Hepatocyte (in vitro differentiated cells): ENCODE results near the gene COL4A1. TPM values are rescaled to one million over a fixed set of nuclear protein-coding genes. Genes with fewer than 3 reads are reported as not detected.

Experiments used
- microRNA-seq: library from miRNA; unstranded; fragments of <30 nt; microRNA quantifications from one replicate; pipeline ENCODE4, GENCODE V29; 2017
- polyA plus RNA-seq: library from polyadenylated mRNA; unstranded; fragments of >200 nt; fragmentation: Nextera tagmentation; extraction: Ambion mirVana; gene quantifications from 2 replicates; pipeline ENCODE4 v1.2.1, GENCODE V29; 2016
- small RNA-seq: library from RNA; depleted of rRNA; stranded (forward); fragments of <200 nt; gene quantifications from one replicate; pipeline ENCODE3, GENCODE V24; 2014
- total RNA-seq: library from RNA; depleted of rRNA; stranded (reverse); fragments of >200 nt; gene quantifications from 2 replicates; pipeline ENCODE4 v1.2.3, GENCODE V29; 2014

Gene COL4A1
- total and polyA plus RNA-seq, 2 experiments from 2014 or later = 138 to 269 TPM

Small RNAs within 50 kb of the gene (microRNA-seq; reads per million reads assigned to microRNA genes)
- not detected for gene MIR8073

Small RNAs within 50 kb of the gene (small RNA-seq; reads per million reads assigned to genes)
- gene MIR8073 = not detected

Other genes with a start within 250 kb of the COL4A1 start
- gene COL4A2, start 127 bp upstream of the COL4A1 start, total RNA-seq = 126 and 171 TPM in 2 replicates
- gene COL4A2, start 127 bp upstream of the COL4A1 start, polyA plus RNA-seq = 220 and 221 TPM in 2 replicates